Sigmoid colon (tissue), 7 donors: ENCODE measurements around the gene ARL4A. TPM values are rescaled to one million over a fixed set of nuclear protein-coding genes. Genes with fewer than 3 reads are reported as not detected.

ENCODE experiments used
- DNase-seq: peaks from one replicate; pipeline ENCODE4 v3.0.0-alpha.2; 2019
- H3K27ac ChIP-seq, 4 donors: fragments of 200-600 bp; sonication (generic); one replicate each; pipeline ENCODE4 v1.5.1; 2016 to 2019; ENCODE audit warnings: mild to moderate bottlenecking in 1 of 4
- H3K27me3 ChIP-seq, 3 donors: fragments of 200-600 bp; sonication (generic); one replicate each; pipeline ENCODE4 v1.5.1; 2019; ENCODE audit warnings: mild to moderate bottlenecking in 1 of 3
- H3K36me3 ChIP-seq, 4 donors: fragments of 200-600 bp; sonication (generic); one replicate each; pipeline ENCODE4 v1.5.1; 2016 to 2019
- H3K4me1 ChIP-seq, 4 donors: fragments of 200-600 bp; sonication (generic); one replicate each; pipeline ENCODE4 v1.5.1; 2017 to 2019
- H3K4me3 ChIP-seq, 4 donors: fragments of 200-600 bp; sonication (generic); one replicate each; pipeline ENCODE4 v1.5.1; 2017 to 2019; ENCODE audit warnings: mild to moderate bottlenecking in 2 of 4, moderate library complexity in 1 of 4
- H3K9me3 ChIP-seq, 4 donors: fragments of 200-600 bp in 3 of 4; sonication (generic) in 3 of 4; one replicate each; pipeline versions ENCODE4 v1.5.1 to v1.6.1; 2013 to 2019
- EP300 ChIP-seq, 4 donors: sonication (generic); formaldehyde crosslinking; IDR thresholded peaks; one replicate each; pipeline ENCODE4 v1.6.1; 2017; ENCODE audit warnings: antibody characterized with exemption in 4 of 4
- POLR2A ChIP-seq, 2 donors: fragments of 450-650 bp; IDR thresholded peaks; one replicate each; pipeline ENCODE4 v1.6.1; 2016; ENCODE audit warnings: antibody characterized with exemption in 2 of 2, mild to moderate bottlenecking in 2 of 2, moderate library complexity in 2 of 2
- POLR2AphosphoS5 ChIP-seq, 4 donors: sonication (generic); formaldehyde crosslinking; IDR thresholded peaks; one replicate each; pipeline ENCODE4 v1.6.1; 2017; ENCODE audit warnings: antibody characterized with exemption in 4 of 4
- WGBS, 2 donors: extraction: QIAGEN DNeasy Blood & Tissue Kit; methylation state at CpG; one replicate each; pipeline ENCODE4 v1.1.7; 2013; 5-methylcytosine and 5-hydroxymethylcytosine counted together
- intact Hi-C: fragments of 100-400 bp; cut with DNase I; formaldehyde crosslinking; loops from one replicate; pipeline ENCODE4 v1.15.1; 2023
- polyA plus RNA-seq, 3 donors: library from polyadenylated mRNA; stranded (reverse); fragments of 200-250 nt; gene quantifications; one replicate each; pipeline ENCODE4 v1.2.3, GENCODE V29; 2013
- total RNA-seq, 4 donors: library from RNA; depleted of rRNA; stranded (reverse); fragments of >200 nt; gene quantifications; one replicate each; pipeline ENCODE4 v1.1.0, GENCODE V29; 2016
- TF ChIP-seq, protein P1 (sequence below), 4 experiments: fragments of 450-650 bp in 3 of 4; fragments of 200-600 bp in 1 of 4; IDR thresholded peaks; one replicate each; pipeline ENCODE4 v1.5.1; 2016 to 2019; ENCODE audit warnings: antibody characterized with exemption in 4 of 4, mild to moderate bottlenecking in 3 of 4, moderate library complexity in 2 of 4
- donor health status: healthy with polysubstance abuse.
- donor health status: Bipolar disorder and iron deficiency.
- donor health status: healthy.

Gene ARL4A
- 10 to 100 TPM; 33.2 to 42.8 (median 35.7) TPM for total RNA-seq
- 100 to 1,000 TPM in 1 of 3 donors, 10 to 100 TPM in 2; 60.7 to 124 (median 98.5) TPM for polyA plus RNA-seq

DNA sequence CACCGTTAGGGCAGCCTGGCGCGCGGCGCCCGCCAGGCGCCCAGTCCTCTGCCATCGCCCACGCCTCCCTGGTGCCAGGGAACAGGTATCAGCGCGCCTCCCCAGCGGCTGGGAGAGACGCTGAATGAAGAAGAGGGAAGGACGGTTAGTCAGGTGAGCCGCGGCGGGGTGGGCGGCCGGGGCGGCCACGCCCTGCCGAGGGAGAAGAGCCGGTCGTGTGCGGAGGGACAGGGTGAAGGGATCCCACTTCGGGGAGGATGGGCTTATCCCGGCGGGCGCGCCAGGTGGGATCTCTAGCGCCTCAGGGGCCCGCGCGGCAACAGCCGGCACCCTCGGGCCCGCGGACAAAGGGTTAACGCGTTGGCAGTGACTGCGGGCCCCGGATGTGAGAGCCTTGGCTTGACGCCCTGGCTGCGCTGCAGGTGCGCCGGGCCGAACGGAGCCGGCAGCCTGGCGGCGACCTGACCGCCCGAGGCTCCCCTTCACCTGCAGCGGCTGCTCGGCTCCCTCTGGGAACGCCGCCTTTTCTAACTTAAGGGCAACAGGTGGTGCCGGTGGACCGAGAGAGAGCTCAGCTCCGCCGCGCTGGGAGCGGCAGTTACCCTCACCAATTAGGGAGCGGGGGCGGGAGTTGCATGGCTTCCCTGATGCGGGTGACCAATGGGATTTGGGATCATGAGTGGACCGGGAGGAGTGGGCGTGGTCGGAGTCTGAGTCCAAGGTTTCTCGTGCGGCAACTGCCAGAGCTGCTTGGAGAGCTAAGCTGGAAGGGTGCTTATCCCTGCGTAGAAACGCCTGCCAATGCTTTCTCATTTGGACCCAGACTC is at the start of gene ARL4A:
Gene ARL4A, plus strand, starts transcription at position 743 of the 827 bp plus-strand sequence. CDS start 622 bp downstream, outside the sequence.
- Histone ChIP-seq H3K4me3 (peak within 1 kb of the TSS; percentile 74 to 99 (median 91)), H3K9me3 (no peaks in the 10 kb centered on the region), H3K27me3 (no peaks in the 10 kb centered on the region), H3K4me1 (peaks cover 0 to 24% (median 10%) of the 10 kb centered on the region in 4 donors), H3K27ac (peak within 1 kb of the TSS; percentile 88 to 97 (median 94)), H3K36me3 (no peaks in the 10 kb centered on the region)
- DNase-seq = peak; percentile 99
- peak; percentile 86 to 96 (median 93) for TF ChIP-seq POLR2AphosphoS5 (IDR thresholded peaks at IDR 0.05)
- TF ChIP-seq, protein P1, sequence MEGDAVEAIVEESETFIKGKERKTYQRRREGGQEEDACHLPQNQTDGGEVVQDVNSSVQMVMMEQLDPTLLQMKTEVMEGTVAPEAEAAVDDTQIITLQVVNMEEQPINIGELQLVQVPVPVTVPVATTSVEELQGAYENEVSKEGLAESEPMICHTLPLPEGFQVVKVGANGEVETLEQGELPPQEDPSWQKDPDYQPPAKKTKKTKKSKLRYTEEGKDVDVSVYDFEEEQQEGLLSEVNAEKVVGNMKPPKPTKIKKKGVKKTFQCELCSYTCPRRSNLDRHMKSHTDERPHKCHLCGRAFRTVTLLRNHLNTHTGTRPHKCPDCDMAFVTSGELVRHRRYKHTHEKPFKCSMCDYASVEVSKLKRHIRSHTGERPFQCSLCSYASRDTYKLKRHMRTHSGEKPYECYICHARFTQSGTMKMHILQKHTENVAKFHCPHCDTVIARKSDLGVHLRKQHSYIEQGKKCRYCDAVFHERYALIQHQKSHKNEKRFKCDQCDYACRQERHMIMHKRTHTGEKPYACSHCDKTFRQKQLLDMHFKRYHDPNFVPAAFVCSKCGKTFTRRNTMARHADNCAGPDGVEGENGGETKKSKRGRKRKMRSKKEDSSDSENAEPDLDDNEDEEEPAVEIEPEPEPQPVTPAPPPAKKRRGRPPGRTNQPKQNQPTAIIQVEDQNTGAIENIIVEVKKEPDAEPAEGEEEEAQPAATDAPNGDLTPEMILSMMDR (IDR thresholded peaks at IDR 0.05) = peak in 1 of 4 experiments; percentile 14
- TF ChIP-seq EP300 (IDR thresholded peaks at IDR 0.05) = no peak
- peak; percentile 81 to 86 for TF ChIP-seq POLR2A (IDR thresholded peaks at IDR 0.05)
- 0 to 1% methylated on average over 73 of the region's 73 CpGs for WGBS, 2 donors
- intact Hi-C loops = loop anchor here (1.0 to 2.0 kb wide), 2 partner anchors 48 to 576 kb away; no protein-coding TSS in a partner anchor

DNA sequence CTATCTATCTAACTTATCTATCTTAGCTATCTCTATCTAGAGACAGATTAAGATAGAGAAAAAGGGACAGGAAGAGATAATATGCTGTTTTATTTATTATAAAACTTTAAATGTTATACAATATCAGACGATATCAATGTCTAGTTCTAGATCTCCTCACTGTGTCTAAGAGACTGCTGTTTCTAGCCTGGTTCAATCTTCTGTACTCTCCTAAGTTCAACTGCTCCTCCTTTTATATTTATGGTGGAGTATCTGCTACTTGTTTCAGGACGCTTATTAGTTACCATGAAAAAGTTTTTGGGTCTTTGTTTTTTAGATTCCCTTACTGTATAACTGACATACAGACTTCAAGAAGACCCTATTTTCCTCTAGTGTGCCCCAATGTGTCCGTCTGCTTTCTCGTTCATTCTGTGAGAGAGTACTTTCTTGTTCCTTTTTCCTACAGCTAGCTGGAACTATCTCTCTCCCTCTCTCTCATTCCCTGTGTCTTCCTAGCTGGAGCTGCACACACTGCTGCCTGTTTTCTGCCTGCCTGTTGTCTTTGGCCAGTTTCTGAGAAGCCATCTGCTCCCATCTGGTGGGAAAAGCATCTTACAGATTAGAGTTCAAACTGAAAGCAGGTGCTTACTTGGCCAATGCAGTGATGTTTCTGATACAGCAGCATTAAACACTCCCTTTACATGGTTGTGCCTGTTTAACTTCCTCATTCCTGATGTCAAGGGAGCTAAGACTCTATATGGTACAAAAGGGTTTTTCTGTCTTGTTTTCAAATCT is 49.4 kb upstream of the ARL4A start:
- 31 to 48% methylated on average over 4 of the region's 4 CpGs for WGBS, 2 donors
- intact Hi-C loops = loop anchor here (2.0 to 10.0 kb wide), 2 partner anchors 103 to 625 kb away; no protein-coding TSS in a partner anchor
- no peak for DNase-seq
- peaks cover 0 to 29% (median 6%) of the 10 kb centered on the region in 4 donors for H3K4me1 ChIP-seq
- no peaks in the 10 kb centered on the region for H3K9me3 ChIP-seq
- H3K4me3 ChIP-seq = no peak overlapping the region
- peak overlapping the region in 3 of 4 donors; percentile 35 to 51 (median 40) for H3K27ac ChIP-seq
- no peaks in the 10 kb centered on the region for H3K27me3 ChIP-seq
- TF ChIP-seq, protein P1 (IDR thresholded peaks at IDR 0.05) = no peak
- TF ChIP-seq EP300 (IDR thresholded peaks at IDR 0.05) (no peak), POLR2AphosphoS5 (IDR thresholded peaks at IDR 0.05) (no peak)
- no peaks in the 10 kb centered on the region for H3K36me3 ChIP-seq

GRCh38 chr7:12638851-12639456 is 48.5 kb upstream of the ARL4A start:
- Histone ChIP-seq H3K9me3 (no peaks in the 10 kb centered on the region), H3K36me3 (no peaks in the 10 kb centered on the region), H3K27ac (no peak overlapping the region), H3K27me3 (no peaks in the 10 kb centered on the region), H3K4me1 (peaks cover 0 to 29% (median 8%) of the 10 kb centered on the region in 4 donors), H3K4me3 (no peak overlapping the region)
- WGBS, 2 donors = 13 to 18% methylated on average over 6 of the region's 6 CpGs
- TF ChIP-seq, protein P1 (IDR thresholded peaks at IDR 0.05) = peak in 3 of 4 experiments; percentile 30 to 62 (median 37)
- TF ChIP-seq POLR2AphosphoS5 (IDR thresholded peaks at IDR 0.05) (no peak), POLR2A (IDR thresholded peaks at IDR 0.05) (no peak)
- intact Hi-C loops = loop anchor here (1.0 to 10.0 kb wide), 3 partner anchors 47 to 624 kb away; no protein-coding TSS in a partner anchor
- DNase-seq = no peak

GRCh38 chr7:12640299-12641096 is 46.9 kb upstream of the ARL4A start:
- H3K4me3 ChIP-seq = no peak overlapping the region
- 55 to 76% methylated on average over 7 of the region's 7 CpGs for WGBS, 2 donors
- peaks cover 0 to 29% (median 8%) of the 10 kb centered on the region in 4 donors for H3K4me1 ChIP-seq
- no peaks in the 10 kb centered on the region for H3K36me3 ChIP-seq
- DNase-seq = no peak
- intact Hi-C loops = no loop called here
- TF ChIP-seq POLR2AphosphoS5 (IDR thresholded peaks at IDR 0.05) (no peak), EP300 (IDR thresholded peaks at IDR 0.05) (no peak), POLR2A (IDR thresholded peaks at IDR 0.05) (no peak)
- TF ChIP-seq, protein P1 (IDR thresholded peaks at IDR 0.05) = no peak
- H3K9me3 ChIP-seq = no peaks in the 10 kb centered on the region
- no peaks in the 10 kb centered on the region for H3K27me3 ChIP-seq
- no peak overlapping the region for H3K27ac ChIP-seq
